PFSK-1 (cell line): ENCODE results near the gene AMOTL1. TPM values are rescaled to one million over a fixed set of nuclear protein-coding genes. Genes with fewer than 3 reads are reported as not detected.

Experiments used
- FOXP2 ChIP-seq: optimal IDR thresholded peaks from 2 replicates; pipeline ENCODE3; 2011; ENCODE audit warnings: borderline replicate concordance, control low read depth, inconsistent platforms; ENCODE audit not compliant: insufficient read depth; ENCODE audit errors: extremely low read length, extremely low read depth
- POLR2AphosphoS5 ChIP-seq: IDR thresholded peaks from 2 replicates; pipeline ENCODE4 v1.6.1; 2012; ENCODE audit warnings: low read depth, mild to moderate bottlenecking, control low read depth, low read length, moderate library complexity
- SIN3A ChIP-seq: IDR thresholded peaks from 2 replicates; pipeline ENCODE4 v1.6.1; 2012; ENCODE audit warnings: mild to moderate bottlenecking, low read length, moderate library complexity, borderline replicate concordance; ENCODE audit not compliant: insufficient read depth
- TAF1 ChIP-seq: IDR thresholded peaks from 2 replicates; pipeline ENCODE4 v1.6.1; 2012; ENCODE audit warnings: low read length, control low read depth, borderline replicate concordance; ENCODE audit not compliant: insufficient read depth
- polyA plus RNA-seq: library from polyadenylated mRNA; unstranded; fragments of >200 nt; gene quantifications from one replicate; pipeline ENCODE4 v1.2.1, GENCODE V29; 2012; ENCODE audit warnings: low read depth, missing spikeins; ENCODE audit not compliant: insufficient read length
- TF ChIP-seq, protein P1 (sequence below), 2 experiments: IDR thresholded peaks; 2 replicates each; pipeline versions ENCODE4 v1.6.1 to v1.8.0; 2011 to 2012; ENCODE audit warnings: low read depth in 2 of 2, low read length in 2 of 2, control low read depth in 1 of 2, inconsistent platforms in 1 of 2, mild to moderate bottlenecking in 1 of 2, moderate library complexity in 1 of 2; ENCODE audit not compliant: insufficient read depth in 1 of 2

AMOTL1 gene, protein sequence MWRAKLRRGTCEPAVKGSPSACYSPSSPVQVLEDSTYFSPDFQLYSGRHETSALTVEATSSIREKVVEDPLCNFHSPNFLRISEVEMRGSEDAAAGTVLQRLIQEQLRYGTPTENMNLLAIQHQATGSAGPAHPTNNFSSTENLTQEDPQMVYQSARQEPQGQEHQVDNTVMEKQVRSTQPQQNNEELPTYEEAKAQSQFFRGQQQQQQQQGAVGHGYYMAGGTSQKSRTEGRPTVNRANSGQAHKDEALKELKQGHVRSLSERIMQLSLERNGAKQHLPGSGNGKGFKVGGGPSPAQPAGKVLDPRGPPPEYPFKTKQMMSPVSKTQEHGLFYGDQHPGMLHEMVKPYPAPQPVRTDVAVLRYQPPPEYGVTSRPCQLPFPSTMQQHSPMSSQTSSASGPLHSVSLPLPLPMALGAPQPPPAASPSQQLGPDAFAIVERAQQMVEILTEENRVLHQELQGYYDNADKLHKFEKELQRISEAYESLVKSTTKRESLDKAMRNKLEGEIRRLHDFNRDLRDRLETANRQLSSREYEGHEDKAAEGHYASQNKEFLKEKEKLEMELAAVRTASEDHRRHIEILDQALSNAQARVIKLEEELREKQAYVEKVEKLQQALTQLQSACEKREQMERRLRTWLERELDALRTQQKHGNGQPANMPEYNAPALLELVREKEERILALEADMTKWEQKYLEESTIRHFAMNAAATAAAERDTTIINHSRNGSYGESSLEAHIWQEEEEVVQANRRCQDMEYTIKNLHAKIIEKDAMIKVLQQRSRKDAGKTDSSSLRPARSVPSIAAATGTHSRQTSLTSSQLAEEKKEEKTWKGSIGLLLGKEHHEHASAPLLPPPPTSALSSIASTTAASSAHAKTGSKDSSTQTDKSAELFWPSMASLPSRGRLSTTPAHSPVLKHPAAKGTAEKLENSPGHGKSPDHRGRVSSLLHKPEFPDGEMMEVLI
- 43.4 TPM for polyA plus RNA-seq

DNA sequence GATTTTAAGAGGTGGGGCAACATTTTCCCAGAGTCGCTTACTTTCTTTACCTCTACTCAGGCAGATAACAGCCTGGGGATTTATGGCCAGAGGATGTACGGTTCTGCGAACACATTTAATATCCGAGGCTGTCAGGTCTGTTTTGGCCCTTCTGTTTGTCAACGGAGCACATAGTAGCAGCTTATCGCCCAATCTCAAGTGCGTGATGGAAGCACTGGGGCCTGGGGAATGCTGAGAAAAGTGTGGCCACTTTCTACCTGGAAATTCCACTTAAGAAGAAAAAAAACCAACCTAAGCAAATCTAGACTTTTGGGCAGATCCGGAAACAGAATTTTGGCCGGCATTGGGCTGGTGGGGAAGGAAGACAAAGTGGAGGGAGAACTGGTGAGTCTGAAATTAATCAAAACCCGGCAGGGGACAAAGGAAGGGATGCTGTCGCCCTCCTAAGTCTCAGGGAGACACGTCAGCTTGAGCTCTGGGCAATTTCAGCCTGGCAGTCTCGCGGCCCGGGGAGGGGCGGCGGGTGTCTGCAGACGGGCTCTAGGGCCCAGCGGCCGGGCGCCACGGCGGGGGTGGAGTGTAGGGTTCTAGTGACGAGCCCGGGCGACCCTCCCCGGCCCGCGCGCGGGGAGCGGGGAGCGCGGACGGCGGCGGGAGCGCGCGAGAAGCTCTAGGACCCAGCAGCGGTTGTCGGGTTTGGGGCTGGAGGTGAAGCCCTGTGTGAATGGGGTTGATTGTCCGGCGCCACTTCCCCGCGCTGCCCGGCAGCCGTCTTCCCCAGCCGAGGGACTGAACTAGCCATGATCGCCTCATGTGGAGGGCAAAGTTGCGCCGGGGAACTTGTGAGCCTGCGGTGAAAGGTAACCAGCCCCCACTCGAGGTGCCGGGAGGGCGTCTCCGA is at the start of gene AMOTL1:
Gene AMOTL1 (plus strand): TSS at position 656 of the 901 bp plus-strand sequence. CDS start 156 bp downstream, at position 812.
- TF ChIP-seq POLR2AphosphoS5 (peak; percentile 80), SIN3A (no peak; the same call in 1 of the 2 replicates), TAF1 (peak; percentile 83; the same call in 1 of the 2 replicates), FOXP2 (peak; percentile 90)

GRCh38 chr11:94719876-94720275 is 48.3 kb upstream of the AMOTL1 start:
- TF ChIP-seq, protein P1, sequence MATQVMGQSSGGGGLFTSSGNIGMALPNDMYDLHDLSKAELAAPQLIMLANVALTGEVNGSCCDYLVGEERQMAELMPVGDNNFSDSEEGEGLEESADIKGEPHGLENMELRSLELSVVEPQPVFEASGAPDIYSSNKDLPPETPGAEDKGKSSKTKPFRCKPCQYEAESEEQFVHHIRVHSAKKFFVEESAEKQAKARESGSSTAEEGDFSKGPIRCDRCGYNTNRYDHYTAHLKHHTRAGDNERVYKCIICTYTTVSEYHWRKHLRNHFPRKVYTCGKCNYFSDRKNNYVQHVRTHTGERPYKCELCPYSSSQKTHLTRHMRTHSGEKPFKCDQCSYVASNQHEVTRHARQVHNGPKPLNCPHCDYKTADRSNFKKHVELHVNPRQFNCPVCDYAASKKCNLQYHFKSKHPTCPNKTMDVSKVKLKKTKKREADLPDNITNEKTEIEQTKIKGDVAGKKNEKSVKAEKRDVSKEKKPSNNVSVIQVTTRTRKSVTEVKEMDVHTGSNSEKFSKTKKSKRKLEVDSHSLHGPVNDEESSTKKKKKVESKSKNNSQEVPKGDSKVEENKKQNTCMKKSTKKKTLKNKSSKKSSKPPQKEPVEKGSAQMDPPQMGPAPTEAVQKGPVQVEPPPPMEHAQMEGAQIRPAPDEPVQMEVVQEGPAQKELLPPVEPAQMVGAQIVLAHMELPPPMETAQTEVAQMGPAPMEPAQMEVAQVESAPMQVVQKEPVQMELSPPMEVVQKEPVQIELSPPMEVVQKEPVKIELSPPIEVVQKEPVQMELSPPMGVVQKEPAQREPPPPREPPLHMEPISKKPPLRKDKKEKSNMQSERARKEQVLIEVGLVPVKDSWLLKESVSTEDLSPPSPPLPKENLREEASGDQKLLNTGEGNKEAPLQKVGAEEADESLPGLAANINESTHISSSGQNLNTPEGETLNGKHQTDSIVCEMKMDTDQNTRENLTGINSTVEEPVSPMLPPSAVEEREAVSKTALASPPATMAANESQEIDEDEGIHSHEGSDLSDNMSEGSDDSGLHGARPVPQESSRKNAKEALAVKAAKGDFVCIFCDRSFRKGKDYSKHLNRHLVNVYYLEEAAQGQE (IDR thresholded peaks at IDR 0.05; ENCODE audit: insufficient read depth in 1 of 2, low read depth in 2 of 2, low read length in 2 of 2) = no peak
- TF ChIP-seq POLR2AphosphoS5 (no peak), TAF1 (no peak), FOXP2 (no peak), SIN3A (no peak)

- TF ChIP-seq SIN3A (no peak), FOXP2 (no peak), POLR2AphosphoS5 (no peak), TAF1 (no peak)
- TF ChIP-seq, protein P1 (IDR thresholded peaks at IDR 0.05; ENCODE audit: insufficient read depth in 1 of 2, low read depth in 2 of 2, low read length in 2 of 2) = no peak
Observed at GRCh38 chr11:94721565-94722292, 46.4 kb upstream of the AMOTL1 start.

- TF ChIP-seq POLR2AphosphoS5 (no peak), FOXP2 (no peak), SIN3A (no peak)
Observed at GRCh38 chr11:94722735-94723134, 45.4 kb upstream of the AMOTL1 start.

DNA sequence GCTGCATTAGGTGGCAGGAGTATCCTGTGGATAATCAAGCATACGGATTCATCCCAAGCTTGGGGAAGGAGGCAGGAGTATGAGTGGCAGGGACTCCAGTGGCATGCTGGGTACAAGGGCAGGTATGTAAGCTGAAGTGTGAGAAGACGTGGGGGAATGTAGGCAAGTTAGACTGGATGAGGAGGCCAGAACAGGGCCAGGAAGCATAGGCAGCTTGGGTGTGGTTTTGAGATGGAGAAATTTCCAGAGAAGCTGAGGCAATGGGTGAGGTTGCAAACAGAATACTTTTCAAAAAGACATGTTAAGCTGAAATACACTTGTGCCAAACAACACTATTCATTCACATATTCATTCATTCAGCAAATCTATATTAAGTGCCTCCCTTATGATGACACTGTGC is 43.1 kb upstream of the AMOTL1 start:
- TF ChIP-seq TAF1 (no peak), FOXP2 (no peak), POLR2AphosphoS5 (no peak), SIN3A (no peak)
- TF ChIP-seq, protein P1 (IDR thresholded peaks at IDR 0.05; ENCODE audit: insufficient read depth in 1 of 2, low read depth in 2 of 2, low read length in 2 of 2) = no peak
